HepG2 (cell line): Measurements from ENCODE around the gene KCNK15. TPM values are rescaled to one million over a fixed set of nuclear protein-coding genes. Genes with fewer than 3 reads are reported as not detected.

Source experiments
- ATAC-seq: fragments of 200-7000 bp; cut with Tn5 transposase; 3 replicates; pipeline ENCODE4 v1.9.1; 2020; ENCODE audit warnings: mild to moderate bottlenecking, moderate library complexity
- BruUV-seq: library from RNA; stranded (reverse); fragments of 400-500 nt; replicated peaks from 2 replicates; lab custom pipeline; 2021; lab: Mats Ljungman, UMichigan
- CTCF ChIA-PET: fragments of 300-600 bp; formaldehyde crosslinking; extraction: SDS; loops from one replicate; lab custom pipeline; 2021; ENCODE audit warnings: low total read pairs, inconsistent platforms, low intra/inter-chr PET ratio; lab: Yijun Ruan, JAX
- POLR2A ChIA-PET: fragments of 350-600 bp; sonication (Branson Sonifier 250); formaldehyde crosslinking; loops from one replicate; lab custom pipeline; 2020; ENCODE audit warnings: antibody characterized with exemption, inconsistent platforms; lab: Yijun Ruan, JAX
- DNase-seq: peaks from one replicate; pipeline ENCODE4 v3.0.0-alpha.2; 2015; ENCODE audit warnings: low spot score
- FAIRE-seq: peaks from 3 replicates; lab custom pipeline; 2011; peaks lifted over from hg19 to GRCh38; lab: Jason Lieb, UNC
- H2AFZ ChIP-seq: one replicate; pipeline ENCODE4 v1.6.1; 2011; ENCODE audit warnings: low read length, inconsistent platforms
- H3K27ac ChIP-seq: fragments of 300-600 bp; 3 replicates; pipeline ENCODE4 v1.8.0; 2011; ENCODE audit warnings: mixed run types, mild to moderate bottlenecking, mixed read lengths, low read length, inconsistent platforms; ENCODE audit not compliant: insufficient read depth; ENCODE audit errors: extremely low read length
- H3K27me3 ChIP-seq, 2 experiments: fragments of 200-600 bp in 1 of 2; 2 replicates in 1 of 2; 3 replicates in 1 of 2; pipeline versions ENCODE4 v1.6.0 to v1.8.0; 2011; ENCODE audit warnings: low read length in 2 of 2, mild to moderate bottlenecking in 2 of 2, moderate library complexity in 2 of 2, inconsistent platforms in 1 of 2; ENCODE audit not compliant: insufficient read depth in 2 of 2, control insufficient read depth in 1 of 2
- H3K36me3 ChIP-seq, 2 experiments: fragments of 200-600 bp in 1 of 2; replicated peaks in 1 of 2; 2 replicates in 1 of 2; 3 replicates in 1 of 2; pipeline versions ENCODE4 v1.5.1 to v1.8.0; 2011; ENCODE audit warnings: low read length in 2 of 2, inconsistent platforms in 1 of 2; ENCODE audit not compliant: insufficient read depth in 2 of 2, control insufficient read depth in 1 of 2
- H3K4me1 ChIP-seq: 2 replicates; pipeline ENCODE4 v1.5.1; 2012; ENCODE audit warnings: low read length, inconsistent platforms; ENCODE audit not compliant: insufficient read depth
- H3K4me2 ChIP-seq: 2 replicates; pipeline ENCODE4 v1.6.0; 2011; ENCODE audit warnings: low read depth, low read length, inconsistent platforms
- H3K4me3 ChIP-seq, 3 experiments: fragments of 200-600 bp in 1 of 3; sonication (generic), shearing (Covaris generic) in 1 of 3; replicated peaks in 1 of 3; 2 replicates each; pipeline ENCODE4 v1.5.1; 2011 to 2016; ENCODE audit warnings: low read length in 3 of 3, inconsistent platforms in 2 of 3, low read depth in 2 of 3, mild to moderate bottlenecking in 2 of 3, control low read depth in 1 of 3, mixed read lengths in 1 of 3; ENCODE audit not compliant: insufficient read depth in 1 of 3
- H3K79me2 ChIP-seq: one replicate; pipeline ENCODE4 v1.6.1; 2011; ENCODE audit warnings: low read length, inconsistent platforms; ENCODE audit not compliant: insufficient read depth
- H3K9ac ChIP-seq: 2 replicates; pipeline ENCODE4 v1.6.0; 2011; ENCODE audit warnings: mild to moderate bottlenecking, low read depth, low read length, inconsistent platforms; ENCODE audit not compliant: insufficient read depth
- H3K9me3 ChIP-seq: 2 replicates; pipeline ENCODE4 v1.5.1; 2012; ENCODE audit warnings: mild to moderate bottlenecking, low read length
- H4K20me1 ChIP-seq: 2 replicates; pipeline ENCODE4 v1.6.0; 2011; ENCODE audit warnings: inconsistent platforms, mild to moderate bottlenecking, low read length, moderate library complexity; ENCODE audit not compliant: insufficient read depth
- CEBPB ChIP-seq: IDR thresholded peaks from 2 replicates; pipeline ENCODE4 v1.6.1; 2011; ENCODE audit warnings: low read depth, low read length, improper control_type of control experiment, borderline replicate concordance
- FIP1L1 ChIP-seq: fragments of 200-400 bp; formaldehyde crosslinking; IDR thresholded peaks from 2 replicates; pipeline ENCODE4 v1.6.1; 2018; ENCODE audit warnings: low read depth, mild to moderate bottlenecking, low read length, moderate library complexity, borderline replicate concordance; ENCODE audit not compliant: insufficient read depth
- IRX3 ChIP-seq: sonication (generic); formaldehyde crosslinking; IDR thresholded peaks from 2 replicates; pipeline ENCODE4 v1.8.1; 2023; ENCODE audit warnings: mild to moderate bottlenecking, low read depth, missing genetic modification reagents, borderline replicate concordance
- MTF2 ChIP-seq: sonication (generic); formaldehyde crosslinking; IDR thresholded peaks from 2 replicates; pipeline ENCODE4 v1.5.0; 2020; ENCODE audit warnings: missing genetic modification reagents, borderline replicate concordance
- REST ChIP-seq, 2 experiments: IDR thresholded peaks; 2 replicates each; pipeline ENCODE4 v1.6.1; 2011 to 2012; ENCODE audit warnings: low read length in 2 of 2, borderline replicate concordance in 1 of 2, low read depth in 1 of 2, mild to moderate bottlenecking in 1 of 2, moderate library complexity in 1 of 2
- SOX13 ChIP-seq, 3 experiments: fragments of 450-650 bp in 1 of 3; sonication (generic) in 1 of 3; formaldehyde crosslinking in 1 of 3; IDR thresholded peaks in 2 of 3; conservative IDR thresholded peaks in 1 of 3; 2 replicates each; pipeline versions ENCODE4 v1.5.0 to v1.6.1; 2016 to 2020; ENCODE audit warnings: antibody characterized with exemption in 1 of 3, mild to moderate bottlenecking in 1 of 3, missing compliant biosample characterization in 1 of 3, missing genetic modification reagents in 1 of 3, moderate library complexity in 1 of 3
- STAG1 ChIP-seq: sonication (generic); formaldehyde crosslinking; IDR thresholded peaks from 2 replicates; pipeline ENCODE4 v1.4.0; 2020; ENCODE audit warnings: missing genetic modification reagents
- ZMYM2 ChIP-seq: sonication (generic); formaldehyde crosslinking; IDR thresholded peaks from 2 replicates; pipeline ENCODE4 v1.8.0; 2022; ENCODE audit warnings: mild to moderate bottlenecking, missing genetic modification reagents
- ZNF549 ChIP-seq: sonication (generic); formaldehyde crosslinking; IDR thresholded peaks from 2 replicates; pipeline ENCODE4 v1.5.0; 2020; ENCODE audit warnings: missing genetic modification reagents
- ZNF567 ChIP-seq: sonication (generic); formaldehyde crosslinking; IDR thresholded peaks from 2 replicates; pipeline ENCODE4 v1.8.1; 2023; ENCODE audit warnings: mild to moderate bottlenecking, missing genetic modification reagents, borderline replicate concordance
- ZNF616 ChIP-seq: sonication (generic); formaldehyde crosslinking; IDR thresholded peaks from 2 replicates; pipeline ENCODE4 v1.5.0; 2020; ENCODE audit warnings: low read depth, mild to moderate bottlenecking, missing genetic modification reagents
- ZNF619 ChIP-seq: sonication (generic); formaldehyde crosslinking; IDR thresholded peaks from 2 replicates; pipeline ENCODE4 v1.4.0; 2020; ENCODE audit warnings: mild to moderate bottlenecking, missing genetic modification reagents
- ZNF761 ChIP-seq: sonication (generic); formaldehyde crosslinking; conservative IDR thresholded peaks from 2 replicates; pipeline ENCODE4 v1.4.0; 2020; ENCODE audit warnings: mild to moderate bottlenecking, missing genetic modification reagents
- ZNF773 ChIP-seq: sonication (generic); formaldehyde crosslinking; IDR thresholded peaks from 2 replicates; pipeline ENCODE4 v1.4.0; 2020; ENCODE audit warnings: missing genetic modification reagents, borderline replicate concordance
- WGBS: methylation state at CpG from one replicate; pipeline ENCODE4 v1.1.6; 2017; ENCODE audit warnings: low lambda C conversion rate; 5-methylcytosine and 5-hydroxymethylcytosine counted together
- in situ Hi-C: cut with HindIII; loops from 2 replicates; pipeline ENCODE4 v1.10.0; 2017; ENCODE audit warnings: low pct_unique_long_range_greater_than_20kb; ENCODE audit not compliant: extremely low pct_ligation_motif_present
- intact Hi-C: fragments of 100-400 bp; cut with micrococcal nuclease; formaldehyde crosslinking; loops from one replicate; pipeline ENCODE4 v1.10.0; 2022; ENCODE audit not compliant: unreplicated experiment
- polyA plus RNA-seq, 8 experiments: library from polyadenylated mRNA; depleted of rRNA in 3 of 8; stranded (reverse) in 7 of 8; unstranded in 1 of 8; fragments of >200 nt; fragmentation: Illumina TruSeq in 4 of 8; extraction: Trizol in 4 of 8; gene quantifications; 2 replicates each; pipeline versions ENCODE4 v1.2.1 to v1.2.3, GENCODE V29; 2011 to 2016; ENCODE audit warnings: low read depth in 4 of 8, missing spikeins in 1 of 8, mixed read lengths in 1 of 8; ENCODE audit not compliant: insufficient read depth in 1 of 8
- total RNA-seq, 5 experiments: library from RNA; depleted of rRNA; stranded (reverse); fragments of >200 nt; fragmentation: Illumina TruSeq; extraction: Trizol; gene quantifications; 2 replicates each; pipeline ENCODE4 v1.2.3, GENCODE V29; 2016; ENCODE audit warnings: low read depth in 1 of 5
- TF ChIP-seq, protein P1 (sequence below): sonication (generic); formaldehyde crosslinking; IDR thresholded peaks from 2 replicates; pipeline ENCODE4 v1.4.0; 2020; ENCODE audit warnings: mild to moderate bottlenecking, missing genetic modification reagents

KCNK15 gene
- total and polyA plus RNA-seq, 2 of the 13 experiments (the other 11 are each of a cell fraction or from before 2014, with no cell fraction given), result 0.03 TPM; not detected in 1

DNA sequence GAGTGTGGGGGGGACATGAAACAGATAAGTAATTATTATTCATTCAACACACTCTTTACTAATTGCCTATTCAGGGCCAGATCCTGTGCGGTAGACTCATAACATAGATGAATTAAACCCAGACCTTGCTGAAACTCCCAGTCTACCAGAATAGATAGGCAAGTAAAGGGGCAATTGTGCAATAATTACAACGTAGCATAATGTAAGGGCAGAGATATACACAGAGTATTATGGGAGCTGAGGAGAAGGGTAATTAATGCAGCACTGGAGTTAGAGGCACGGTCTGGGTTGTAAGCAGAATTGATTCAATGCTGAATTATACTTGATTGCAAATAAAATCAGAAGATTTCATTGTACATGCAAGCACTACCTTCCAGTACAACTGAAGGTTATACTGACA, 35.5 kb downstream of the KCNK15 start:
- Histone ChIP-seq H2AFZ (no peak overlapping the region), H3K36me3 (no peaks in the 10 kb centered on the region), H3K4me3 (no peak overlapping the region), H3K4me1 (no peaks in the 10 kb centered on the region), H3K27me3 (no peaks in the 10 kb centered on the region), H3K27ac (no peak overlapping the region), H3K79me2 (no peaks in the 10 kb centered on the region), H3K9me3 (no peaks in the 10 kb centered on the region), H4K20me1 (no peaks in the 10 kb centered on the region), H3K4me2 (no peak overlapping the region), H3K9ac (no peak overlapping the region)
- POLR2A ChIA-PET, result no interaction called here
- in situ Hi-C loops (no loop called here), intact Hi-C loops (no loop called here)
- CTCF ChIA-PET, result no interaction called here
- no peak for TF ChIP-seq ZNF619 (CRISPR knock-in tag)
- TF ChIP-seq CEBPB, result peak; percentile 62
- TF ChIP-seq REST (IDR thresholded peaks at IDR 0.05; ENCODE audit: borderline replicate concordance in 1 of 2, low read depth in 1 of 2, low read length in 2 of 2), result peak in 1 of 2 experiments; percentile 5; a peak in 1 of 4 replicates
- ATAC-seq, result no peak
- no TSS peak for BruUV-seq
- WGBS, result 2% methylated on average over 3 of the region's 3 CpGs
- no peak for FAIRE-seq
- no peak for DNase-seq

DNA sequence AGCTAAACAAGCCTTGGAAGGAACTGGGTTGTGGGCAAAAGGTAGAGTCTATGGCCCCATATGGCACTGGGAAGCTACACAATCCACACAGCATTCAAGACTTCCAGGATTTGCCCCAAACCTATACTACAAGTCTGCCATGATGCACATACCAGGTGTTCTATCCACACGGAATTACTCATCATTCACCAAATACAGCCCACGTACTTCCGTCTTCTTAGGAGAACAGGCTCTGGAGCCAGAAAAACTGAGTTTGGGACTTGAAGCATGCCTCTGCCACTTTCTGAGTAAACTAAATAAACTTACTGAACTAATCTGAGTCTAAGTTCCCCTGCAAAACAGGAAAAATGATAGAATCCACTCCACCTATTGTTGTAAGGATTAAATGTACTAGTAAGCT, 36.1 kb downstream of the KCNK15 start:
- H3K4me3 ChIP-seq, result no peak overlapping the region
- whole genome bisulfite sequencing, result 10% methylated on average over 3 of the region's 3 CpGs
- H3K36me3 ChIP-seq, result no peaks in the 10 kb centered on the region
- DNase-seq (no peak), ATAC-seq (no peak), FAIRE-seq (no peak)
- ChIA-PET POLR2A (no interaction called here), CTCF (no interaction called here)
- H3K9me3 ChIP-seq, result no peaks in the 10 kb centered on the region
- in situ Hi-C loops (no loop called here), intact Hi-C loops (no loop called here)
- H3K79me2 ChIP-seq, result no peaks in the 10 kb centered on the region
- no peak overlapping the region for H3K27ac ChIP-seq
- no peak overlapping the region for H3K4me2 ChIP-seq
- H3K27me3 ChIP-seq, result no peaks in the 10 kb centered on the region
- no peaks in the 10 kb centered on the region for H3K4me1 ChIP-seq
- H4K20me1 ChIP-seq, result no peaks in the 10 kb centered on the region
- no peak overlapping the region for H3K9ac ChIP-seq
- BruUV-seq, result no TSS peak
- H2AFZ ChIP-seq, result no peak overlapping the region
- TF ChIP-seq SOX13 (IDR thresholded peaks at IDR 0.05) (no peak), SOX13 (CRISPR knock-in tag; conservative IDR thresholded peaks at IDR 0.05 in 1 of 2, IDR thresholded peaks at IDR 0.05 in 1 of 2) (no peak), STAG1 (CRISPR knock-in tag) (no peak), FIP1L1 (no peak), ZMYM2 (CRISPR knock-in tag) (no peak), ZNF567 (CRISPR knock-in tag) (no peak), ZNF616 (CRISPR knock-in tag) (no peak), IRX3 (CRISPR knock-in tag) (no peak), ZNF549 (CRISPR knock-in tag) (no peak), MTF2 (no peak), ZNF773 (no peak), ZNF761 (no peak)
- TF ChIP-seq, protein P1, sequence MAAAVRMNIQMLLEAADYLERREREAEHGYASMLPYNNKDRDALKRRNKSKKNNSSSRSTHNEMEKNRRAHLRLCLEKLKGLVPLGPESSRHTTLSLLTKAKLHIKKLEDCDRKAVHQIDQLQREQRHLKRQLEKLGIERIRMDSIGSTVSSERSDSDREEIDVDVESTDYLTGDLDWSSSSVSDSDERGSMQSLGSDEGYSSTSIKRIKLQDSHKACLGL (CRISPR knock-in tag), result no peak
